ENCODE measurements around the gene LRRIQ4.

Gene LRRIQ4

GRCh38 chr3:169880576-169881250 lies 68.0 kb downstream of the LRRIQ4 start:
- no peak overlapping the region for H2BK120ac ChIP-seq (ENCODE audit: insufficient read depth, low read length, poor library complexity)
- H3K4me2 ChIP-seq (ENCODE audit: low read length): no peak overlapping the region
- peaks cover 4% of the 10 kb centered on the region in 2 experiments for H3K4me1 ChIP-seq (ENCODE audit: control insufficient read depth in 1 of 2, insufficient read depth in 2 of 2, low read length in 2 of 2)
- DNase-seq: no peak
- no peak overlapping the region for H2BK12ac ChIP-seq (ENCODE audit: low read length)
- H3K4ac ChIP-seq (ENCODE audit: low read depth, low read length): no peak overlapping the region
- no peak overlapping the region for H2BK5ac ChIP-seq (ENCODE audit: low read depth, low read length, poor library complexity)
- no peak overlapping the region for H3K14ac ChIP-seq (ENCODE audit: low read length)
- no CpG with 5 or more reads among the region's 4 CpGs for WGBS (ENCODE audit: extremely low coverage, insufficient coverage, insufficient read length)
- no peaks in the 10 kb centered on the region for H3K9me3 ChIP-seq (ENCODE audit: insufficient read depth, low read depth, low read length)
- no peaks in the 10 kb centered on the region for H3K36me3 ChIP-seq (ENCODE audit: control insufficient read depth in 1 of 2, insufficient read depth in 2 of 2, low read length in 2 of 2)
- no peaks in the 10 kb centered on the region for H3K79me2 ChIP-seq (ENCODE audit: control insufficient read depth, insufficient read depth, low read length, poor library complexity)
- H3K27ac ChIP-seq (ENCODE audit: low read depth, low read length): no peak overlapping the region
- H2AFZ ChIP-seq (ENCODE audit: insufficient read depth, low read length, poor library complexity): no peak overlapping the region
- H3K23ac ChIP-seq (ENCODE audit: low read length): no peak overlapping the region
- no peaks in the 10 kb centered on the region for H3K79me1 ChIP-seq (ENCODE audit: low read length)
- H4K8ac ChIP-seq (ENCODE audit: low read depth, low read length): no peak overlapping the region
- no peaks in the 10 kb centered on the region for H3K27me3 ChIP-seq (ENCODE audit: insufficient read depth, low read length)
- H3K4me3 ChIP-seq (ENCODE audit: low read depth, low read length): no peak overlapping the region
- H4K12ac ChIP-seq (ENCODE audit: low read depth, low read length): no peak overlapping the region
- no peak overlapping the region for H3K18ac ChIP-seq (ENCODE audit: low read length)
- no peak overlapping the region for H2AK5ac ChIP-seq (ENCODE audit: low read length)
- H3K9ac ChIP-seq (ENCODE audit: low read length): no peak overlapping the region
- H4K91ac ChIP-seq (ENCODE audit: low read depth, low read length): no peak overlapping the region

GRCh38 chr3:169886671-169887070 lies 74.0 kb downstream of the LRRIQ4 start:
- Histone ChIP-seq H3K4ac (ENCODE audit: low read depth, low read length) (no peak overlapping the region), H3K9ac (ENCODE audit: low read length) (no peak overlapping the region)
- no peak for DNase-seq

More at GRCh38 chr3:169886671-169887070, 74.0 kb downstream of the LRRIQ4 start:
- no CpG with 5 or more reads among the region's 5 CpGs for WGBS (ENCODE audit: extremely low coverage, insufficient coverage, insufficient read length)
- Histone ChIP-seq H2AFZ (ENCODE audit: insufficient read depth, low read length, poor library complexity) (no peak overlapping the region), H3K4me3 (ENCODE audit: low read depth, low read length) (no peak overlapping the region), H4K91ac (ENCODE audit: low read depth, low read length) (no peak overlapping the region), H3K14ac (ENCODE audit: low read length) (no peak overlapping the region), H3K9me3 (ENCODE audit: insufficient read depth, low read depth, low read length) (no peaks in the 10 kb centered on the region), H3K36me3 (ENCODE audit: control insufficient read depth in 1 of 2, insufficient read depth in 2 of 2, low read length in 2 of 2) (no peaks in the 10 kb centered on the region), H3K4me1 (ENCODE audit: control insufficient read depth in 1 of 2, insufficient read depth in 2 of 2, low read length in 2 of 2) (no peaks in the 10 kb centered on the region), H2BK5ac (ENCODE audit: low read depth, low read length, poor library complexity) (no peak overlapping the region), H2BK12ac (ENCODE audit: low read length) (no peak overlapping the region), H4K8ac (ENCODE audit: low read depth, low read length) (no peak overlapping the region), H2BK120ac (ENCODE audit: insufficient read depth, low read length, poor library complexity) (no peak overlapping the region), H4K12ac (ENCODE audit: low read depth, low read length) (no peak overlapping the region), H3K27ac (ENCODE audit: low read depth, low read length) (no peak overlapping the region), H2AK5ac (ENCODE audit: low read length) (no peak overlapping the region), H3K79me2 (ENCODE audit: control insufficient read depth, insufficient read depth, low read length, poor library complexity) (no peaks in the 10 kb centered on the region), H3K18ac (ENCODE audit: low read length) (no peak overlapping the region), H3K4me2 (ENCODE audit: low read length) (no peak overlapping the region), H3K79me1 (ENCODE audit: low read length) (no peaks in the 10 kb centered on the region), H3K27me3 (ENCODE audit: insufficient read depth, low read length) (no peaks in the 10 kb centered on the region), H3K23ac (ENCODE audit: low read length) (no peak overlapping the region)

Data from trophoblast cell (in vitro differentiated cells and primary cell).